AG08395 (cell line): ENCODE data around the gene PIK3CD.

Experiments used
- DNase-seq: peaks from one replicate; pipeline ENCODE4 v3.0.0; 2012; ENCODE audit warnings: mixed read lengths, low spot score

Gene PIK3CD

DNA sequence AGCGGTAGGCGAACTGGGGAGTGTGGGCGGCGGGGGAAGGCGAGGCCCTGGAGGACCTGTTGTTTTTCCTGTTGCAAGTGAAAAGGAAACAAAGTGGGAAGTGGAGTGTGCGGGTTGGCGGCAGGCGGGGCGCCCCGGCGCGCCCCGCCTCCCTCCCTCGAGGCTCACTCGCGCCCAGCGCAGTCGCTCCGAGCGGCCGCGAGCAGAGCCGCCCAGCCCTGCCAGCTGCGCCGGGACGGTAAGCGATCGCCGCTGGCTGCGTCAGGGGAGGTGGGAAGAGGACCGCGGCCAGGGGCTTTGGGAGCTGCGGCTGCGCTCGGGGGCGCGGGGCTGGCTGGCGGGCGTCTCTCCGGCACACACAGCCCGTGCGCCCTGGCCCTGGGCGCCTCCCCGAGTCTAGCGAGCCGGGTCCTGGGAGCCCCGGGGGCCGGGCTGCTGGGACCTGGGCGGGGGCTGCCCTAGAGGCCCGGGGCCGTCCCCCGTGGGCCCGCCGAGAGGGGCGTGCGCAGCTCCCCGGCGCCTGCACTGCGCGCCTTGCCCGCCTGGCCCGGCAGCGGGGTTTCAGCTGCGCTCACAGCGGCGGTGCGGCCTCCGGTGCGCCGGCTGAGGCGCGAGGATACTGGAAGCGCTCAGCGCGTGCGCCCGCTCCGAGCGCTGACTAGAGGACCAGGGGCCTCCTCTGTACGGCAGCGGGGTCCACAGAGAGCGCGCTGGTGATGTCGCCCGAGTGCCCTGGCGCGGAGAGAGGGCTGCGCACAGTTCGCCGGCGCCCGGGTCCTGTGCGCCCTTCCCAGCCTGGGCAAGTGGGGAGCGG is at the start of gene PIK3CD:
Gene PIK3CD, plus strand, starts transcription at position 167 of the 814 bp plus-strand sequence. CDS start 58,725 bp downstream, outside the sequence.
- DNase-seq: peak; percentile 41

DNA sequence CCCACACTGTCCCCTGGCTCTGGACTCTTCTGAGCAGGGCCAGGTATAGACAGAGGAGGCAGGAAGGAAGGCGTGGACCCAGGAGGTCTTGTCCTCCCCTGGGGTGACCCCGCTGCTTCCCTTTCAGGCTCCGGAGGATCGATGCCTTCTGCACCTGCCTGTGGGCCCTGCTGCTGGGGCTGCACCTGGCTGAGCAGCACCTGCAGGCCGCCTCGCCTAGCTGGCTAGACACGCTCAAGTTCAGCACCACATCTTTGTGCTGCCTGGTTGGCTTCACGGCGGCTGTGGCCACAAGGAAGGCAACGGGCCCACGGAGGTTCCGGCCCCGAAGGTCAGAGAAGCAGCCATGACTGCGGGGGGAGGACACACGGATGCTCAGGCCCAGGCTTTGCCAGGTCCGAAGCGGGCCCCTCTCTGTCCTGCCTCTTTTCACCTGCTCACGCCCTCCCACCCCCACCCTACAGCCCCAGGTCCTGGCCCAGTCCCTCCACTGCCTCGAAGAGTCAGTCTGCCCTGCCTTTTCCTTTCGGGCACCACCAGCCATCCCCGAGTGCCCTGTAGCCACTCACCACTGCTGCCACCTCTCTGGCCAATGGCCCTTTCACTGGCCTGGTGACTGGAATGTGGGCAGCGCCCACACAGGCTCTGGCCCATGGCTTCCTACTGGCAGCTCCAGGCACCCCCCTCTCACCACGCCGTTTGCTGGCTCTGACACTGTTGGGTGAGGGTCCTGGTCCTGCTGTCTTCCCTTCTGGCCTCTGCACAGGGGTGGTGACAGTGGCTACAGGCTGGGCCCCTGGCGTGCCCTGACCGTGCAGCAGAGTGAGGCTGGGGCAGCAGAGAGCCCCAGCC is 49.4 kb upstream of the PIK3CD start:
- no peak for DNase-seq

DNA sequence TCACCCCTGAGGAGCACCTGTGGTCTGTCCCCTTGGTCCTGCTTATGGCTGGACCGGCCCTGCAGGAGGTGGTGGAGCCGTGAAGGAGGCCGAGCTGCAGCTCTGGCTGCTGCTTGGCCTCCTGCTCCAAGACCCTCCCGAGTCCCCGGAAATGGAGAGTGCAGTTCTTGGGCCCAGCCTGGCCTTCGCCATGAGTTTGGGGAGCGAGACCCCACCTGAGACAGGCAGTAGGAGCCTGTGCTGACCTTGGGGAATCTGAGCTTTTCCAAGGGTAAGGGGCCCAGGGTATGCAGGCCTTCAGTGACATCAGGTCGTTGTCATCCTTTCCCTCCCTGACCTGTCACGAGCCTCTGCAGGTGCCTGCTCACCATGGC is 48.8 kb upstream of the PIK3CD start:
- DNase-seq: no peak

DNA sequence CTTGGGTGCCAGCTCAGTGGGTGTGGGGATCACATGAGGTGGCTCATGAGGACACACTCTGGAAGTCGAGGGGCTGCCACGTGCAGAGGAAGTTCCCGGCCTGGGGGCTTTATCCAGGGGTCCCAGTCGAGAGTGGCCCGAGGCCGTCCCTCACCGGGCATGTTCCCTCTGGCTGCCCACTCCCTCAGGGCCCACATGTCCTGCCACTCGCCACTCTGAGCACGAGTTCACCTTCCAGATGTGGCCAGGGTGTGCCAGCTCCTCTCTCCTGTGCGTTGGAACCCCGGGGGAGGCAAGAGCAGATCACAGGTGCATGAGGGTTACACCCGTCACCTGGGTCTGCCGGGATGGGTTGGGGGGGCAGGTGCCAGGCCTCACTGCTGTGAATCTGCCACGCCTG is 48.2 kb upstream of the PIK3CD start:
- DNase-seq: no peak

DNA sequence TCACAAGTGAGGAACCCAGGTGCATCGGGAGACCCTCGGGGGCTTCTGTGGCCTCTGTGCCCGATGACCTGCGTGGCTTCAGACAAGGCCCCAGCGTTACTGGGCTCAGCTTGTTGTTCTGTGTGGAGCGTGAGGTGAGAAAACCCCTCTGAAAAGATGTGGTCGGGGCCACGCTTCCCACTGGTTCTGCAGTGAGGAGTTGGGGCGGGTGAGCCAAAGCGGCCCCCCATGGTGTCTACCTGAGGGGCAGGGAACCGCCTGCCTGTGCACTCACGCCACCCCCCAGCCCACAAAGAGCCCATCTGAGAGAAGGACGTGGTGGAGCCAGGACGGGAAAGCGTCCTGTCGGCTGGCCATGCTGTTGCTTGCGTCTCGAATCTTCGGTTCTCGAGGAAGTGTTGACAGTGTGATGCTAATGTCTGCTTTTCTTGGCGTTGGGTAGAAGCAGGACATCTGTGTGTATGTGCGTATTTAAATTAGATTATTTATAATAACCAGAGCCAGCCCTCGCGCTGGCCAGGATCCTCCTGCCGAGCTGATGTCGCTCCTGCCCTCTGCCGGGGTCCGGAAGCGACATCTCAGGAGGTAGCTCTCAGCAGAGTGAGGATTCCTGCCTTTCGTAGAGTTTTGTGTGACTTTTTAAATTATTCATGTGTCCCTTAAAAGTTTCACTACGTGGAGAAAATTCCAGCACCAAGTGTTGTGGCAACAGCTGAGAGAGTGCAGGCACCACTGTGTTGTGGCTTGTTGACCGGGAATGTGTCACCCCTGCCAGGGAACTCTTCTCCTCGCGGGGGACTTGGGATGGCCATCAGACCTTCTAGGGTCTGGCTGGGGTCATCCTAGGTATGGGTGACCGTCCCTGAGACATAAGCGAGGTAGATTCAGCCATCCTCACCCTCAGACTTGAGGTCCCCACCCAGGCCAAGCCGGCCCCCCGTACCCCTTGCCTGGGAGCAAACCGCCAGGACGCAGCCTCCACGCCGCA is 47.5 kb upstream of the PIK3CD start:
- no peak for DNase-seq

DNA sequence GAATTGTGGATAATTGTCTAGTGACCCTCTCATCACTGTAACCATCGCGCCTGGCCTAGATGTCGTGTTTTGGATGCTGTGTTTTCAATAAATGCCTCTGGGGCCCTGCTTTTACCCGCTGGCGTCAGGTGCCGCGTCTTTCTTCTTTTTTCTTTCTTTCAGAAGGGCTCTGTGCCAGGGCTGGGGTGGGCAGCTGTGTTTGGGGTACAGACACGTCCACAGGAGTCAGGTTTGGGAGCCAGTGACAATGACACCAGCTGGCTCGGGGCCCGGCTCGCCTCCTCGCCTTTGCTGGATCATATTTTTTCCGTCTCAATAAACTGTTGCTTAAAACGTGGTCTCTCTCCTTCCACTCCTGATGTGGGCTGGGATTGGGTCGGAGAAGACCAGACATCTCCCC is 46.7 kb upstream of the PIK3CD start:
- DNase-seq: no peak

DNA sequence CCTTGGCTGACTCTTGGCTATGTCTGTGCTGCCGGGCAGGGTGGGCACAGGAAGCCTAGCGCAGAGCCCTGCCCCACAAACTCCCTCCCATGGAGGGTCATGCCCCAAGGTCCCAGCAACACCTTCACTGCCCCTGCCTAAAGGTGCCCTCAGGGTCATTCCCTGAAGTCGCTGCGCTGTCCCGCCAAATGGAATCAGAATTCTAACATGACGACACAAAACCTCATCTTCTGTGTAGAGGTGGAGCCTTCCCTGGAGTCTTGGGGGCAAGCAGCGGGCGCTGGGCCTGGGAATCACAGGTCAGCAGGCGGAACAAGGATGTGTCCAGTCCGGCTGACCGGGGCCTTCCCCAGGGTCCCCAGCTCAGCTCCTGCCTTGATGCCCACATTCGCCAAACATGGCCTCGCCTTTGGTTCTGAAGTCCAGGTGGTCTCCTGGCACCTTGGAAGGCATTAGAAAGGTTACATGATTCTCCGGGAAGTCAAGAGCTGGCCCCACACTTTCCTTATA is 45.5 kb upstream of the PIK3CD start:
- DNase-seq: no peak

DNA sequence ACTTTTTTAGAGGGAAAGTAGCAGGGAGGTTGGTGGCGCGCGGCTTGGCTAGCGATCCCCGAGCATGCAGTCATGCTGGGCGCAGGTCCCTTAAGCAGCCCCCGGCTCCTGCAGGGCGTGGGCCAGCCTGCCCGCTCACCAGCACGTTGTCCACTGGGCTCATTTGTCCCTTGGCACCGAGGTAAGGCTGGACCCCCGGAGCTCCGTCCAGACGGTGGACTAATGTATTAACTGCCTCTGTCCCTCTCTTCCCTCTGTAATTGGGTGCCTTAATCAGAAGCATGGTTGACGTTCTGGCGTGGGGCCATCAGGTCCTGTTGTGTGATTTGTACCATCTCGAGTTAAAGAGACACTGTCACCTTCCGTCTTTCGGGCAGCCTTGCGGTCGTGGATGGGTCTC is 45.1 kb upstream of the PIK3CD start:
- DNase-seq: no peak

DNA sequence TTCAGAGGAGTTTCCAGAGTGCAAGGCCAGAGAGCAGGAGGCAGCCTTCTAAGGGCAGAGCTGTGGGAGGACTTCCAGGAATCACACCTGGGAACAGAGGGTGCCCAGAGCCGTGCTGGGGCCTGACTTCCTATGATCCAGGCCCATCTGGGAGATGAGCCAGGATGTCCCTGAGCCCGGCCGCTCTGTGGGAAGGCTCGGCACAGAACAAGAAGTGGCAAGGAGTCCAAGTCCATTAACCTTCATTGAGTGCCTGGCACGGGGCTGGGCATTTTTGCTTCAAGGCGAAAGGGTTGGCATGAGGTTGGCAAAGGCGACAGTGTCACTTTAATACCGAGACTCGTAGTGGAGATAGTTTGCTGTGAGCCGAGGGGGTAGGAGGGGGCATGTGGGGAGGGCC is 44.6 kb upstream of the PIK3CD start:
- no peak for DNase-seq

DNA sequence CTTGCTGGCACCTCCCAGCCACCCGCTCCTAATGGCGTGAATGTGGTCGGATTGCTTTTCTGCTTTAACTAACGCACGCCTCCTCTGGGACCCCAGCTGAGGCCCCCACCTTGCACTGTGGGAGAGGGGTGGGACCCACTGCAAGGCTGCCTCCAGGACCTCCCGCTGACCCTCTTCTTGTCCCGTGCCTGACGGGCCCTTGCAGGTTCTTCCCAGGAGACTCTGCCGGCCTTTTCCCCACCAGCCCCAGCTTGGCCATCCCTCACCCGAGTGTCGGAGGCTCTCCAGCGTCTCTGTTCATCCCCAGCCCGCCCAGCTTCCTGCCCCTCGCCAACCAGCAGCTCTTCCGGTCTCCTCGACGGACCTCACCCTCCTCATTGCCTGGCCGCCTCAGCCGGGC is 44.2 kb upstream of the PIK3CD start:
- no peak for DNase-seq

DNA sequence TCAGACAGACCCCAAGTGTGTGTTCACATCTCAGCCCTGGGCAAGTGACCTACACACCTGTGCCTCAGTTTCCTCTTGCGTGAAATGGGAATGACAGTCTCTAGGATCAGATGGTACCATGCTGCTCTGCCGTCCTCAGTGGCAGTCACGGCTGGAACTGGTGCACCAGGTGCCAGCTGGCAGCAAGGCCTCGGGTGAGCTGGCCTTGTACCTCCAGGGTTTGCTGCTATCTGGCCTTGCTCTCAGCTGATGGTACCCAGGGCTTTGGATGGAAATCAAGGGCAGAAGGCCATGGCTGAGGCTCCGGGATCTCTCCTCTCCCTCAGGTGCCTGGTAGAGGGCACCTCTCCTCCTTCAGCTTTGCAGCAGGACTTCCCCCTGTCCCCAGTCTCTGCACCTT is 41.5 kb upstream of the PIK3CD start:
- DNase-seq: no peak

DNA sequence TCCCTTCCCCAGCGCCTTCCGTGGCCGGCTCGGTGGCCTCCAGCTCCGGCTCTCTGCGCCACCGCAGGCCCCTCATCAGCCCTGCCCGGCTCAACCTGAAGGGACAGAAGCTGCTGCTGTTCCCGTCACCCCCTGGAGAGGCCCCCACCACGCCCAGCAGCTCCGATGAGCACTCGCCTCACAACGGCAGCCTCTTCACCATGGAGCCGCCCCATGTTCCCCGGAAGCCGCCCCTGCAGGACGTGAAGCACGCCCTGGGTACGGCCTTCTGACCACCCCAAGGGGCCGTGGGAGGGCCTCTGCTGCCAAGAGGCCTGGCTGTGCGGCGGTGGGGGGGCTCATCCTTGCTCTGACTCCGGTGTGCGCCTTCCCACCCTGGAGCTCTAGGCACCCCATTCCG is 41.0 kb upstream of the PIK3CD start:
- no peak for DNase-seq

DNA sequence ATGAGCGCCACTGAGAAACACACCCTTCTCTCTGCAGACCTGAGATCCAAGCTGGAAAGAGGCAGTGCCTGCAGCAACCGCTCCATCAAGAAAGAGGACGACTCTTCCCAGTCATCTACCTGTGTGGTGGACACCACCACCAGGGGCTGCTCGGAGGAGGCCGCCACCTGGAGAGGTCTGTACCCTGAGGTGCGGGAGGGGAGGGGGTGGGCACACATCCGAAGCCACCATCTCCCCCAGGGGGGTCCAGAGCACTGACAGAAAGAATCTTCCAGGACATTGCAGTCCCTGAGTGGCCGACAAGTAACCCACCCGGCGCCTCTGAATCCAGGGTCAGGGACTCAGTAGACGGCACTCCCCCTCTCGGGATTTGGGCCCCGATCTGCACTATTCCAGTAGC is 39.8 kb upstream of the PIK3CD start:
- no peak for DNase-seq

DNA sequence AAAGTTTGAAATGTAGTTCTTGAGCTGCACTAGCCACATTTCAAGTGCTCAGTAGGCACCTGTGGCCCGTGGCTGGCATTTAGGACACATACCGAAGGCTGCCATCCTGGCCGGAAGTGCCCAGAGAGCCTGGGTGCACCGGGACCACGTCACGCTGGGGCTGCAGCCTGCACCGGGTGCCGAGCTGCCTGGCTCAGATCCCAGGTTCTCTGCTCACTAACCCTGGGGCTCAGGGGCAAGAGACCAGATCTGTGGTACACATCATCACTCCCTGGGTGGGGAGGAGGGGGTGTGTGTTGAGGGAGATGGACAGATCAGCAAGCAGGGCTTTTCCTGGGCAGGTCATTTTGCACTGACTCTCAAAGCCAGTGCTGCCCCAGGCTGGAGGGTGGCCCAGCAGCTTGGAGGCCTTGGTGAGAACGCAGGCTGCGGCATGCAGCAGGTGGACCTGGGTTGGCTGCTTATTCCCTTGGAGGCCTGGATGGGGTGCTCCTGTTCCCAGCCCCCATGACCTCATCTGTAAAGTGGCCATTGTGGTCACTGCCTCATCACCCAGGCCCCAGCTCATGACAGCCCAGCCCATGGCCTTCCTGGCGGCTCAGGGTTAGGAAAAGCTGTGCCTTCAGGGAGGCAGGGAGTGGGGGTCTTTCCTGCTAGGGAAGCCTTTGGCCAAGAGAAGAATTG is 39.2 kb upstream of the PIK3CD start:
- no peak for DNase-seq

DNA sequence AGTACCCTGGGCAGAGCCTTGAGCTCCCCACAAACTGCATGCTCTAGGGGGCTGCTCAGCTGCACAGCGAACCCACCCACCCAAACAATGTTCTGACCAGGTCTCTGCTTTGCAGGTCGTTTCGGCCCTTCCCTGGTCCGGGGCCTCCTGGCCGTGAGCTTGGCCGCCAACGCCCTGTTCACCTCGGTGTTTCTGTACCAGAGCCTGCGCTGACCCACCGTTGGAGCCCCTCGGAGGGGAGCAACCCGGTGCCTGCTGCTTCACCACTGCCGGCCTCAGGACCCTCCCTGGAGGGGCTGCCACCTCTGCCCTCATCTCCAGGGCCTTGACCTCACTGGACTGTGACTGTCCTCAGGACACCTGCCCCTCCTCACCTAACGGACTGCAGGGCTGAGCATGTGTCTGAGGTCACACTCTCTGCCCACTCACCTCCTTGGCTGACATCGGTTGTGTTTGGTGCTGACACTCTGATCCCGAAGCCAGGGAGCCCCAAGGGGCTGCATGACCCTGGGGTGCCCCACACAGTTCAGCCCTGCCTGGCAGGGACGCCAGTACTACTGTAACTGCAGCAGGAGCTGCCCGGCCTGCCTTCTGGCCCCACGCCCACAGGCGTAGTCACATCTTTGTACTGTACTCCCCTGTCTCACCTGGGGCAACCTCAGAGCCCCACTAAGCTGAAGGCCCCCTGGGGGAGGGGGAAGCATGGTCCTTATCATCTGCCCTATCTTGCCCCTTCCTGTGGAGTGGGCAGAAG is 38.5 kb upstream of the PIK3CD start:
- DNase-seq: no peak

DNA sequence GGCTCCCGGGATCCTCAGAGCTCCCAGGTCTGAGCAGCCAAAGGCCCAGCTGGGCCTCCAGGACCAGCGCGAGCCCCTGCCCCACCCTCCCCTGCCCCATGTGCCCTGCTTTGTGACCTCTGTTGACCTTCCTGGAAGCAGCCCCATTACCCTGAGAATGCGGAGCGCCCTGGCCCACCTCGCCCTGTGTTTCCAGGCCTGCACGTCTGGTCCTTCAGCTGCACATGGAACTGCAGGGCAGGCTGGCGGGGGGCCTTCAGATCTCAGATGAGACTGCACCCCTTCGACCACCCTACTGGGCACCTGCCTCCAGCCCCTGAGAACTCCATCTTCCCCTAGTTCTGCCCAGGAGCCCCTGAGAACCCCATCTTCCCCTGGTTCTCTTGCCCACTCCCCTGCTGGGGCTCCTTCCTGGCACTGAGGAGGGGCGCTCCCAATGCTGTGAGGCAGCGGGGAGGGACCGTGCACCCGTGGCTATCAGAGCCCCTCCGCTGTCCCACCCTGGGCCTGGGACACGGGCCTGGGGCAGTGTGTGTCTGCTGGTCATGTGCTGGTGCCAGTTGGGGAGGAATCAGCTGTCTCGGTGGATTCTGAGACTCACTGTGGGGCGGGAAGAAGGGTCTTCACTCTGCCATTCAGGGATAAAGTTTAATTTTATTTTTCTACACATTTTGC is 37.8 kb upstream of the PIK3CD start:
- DNase-seq: no peak

DNA sequence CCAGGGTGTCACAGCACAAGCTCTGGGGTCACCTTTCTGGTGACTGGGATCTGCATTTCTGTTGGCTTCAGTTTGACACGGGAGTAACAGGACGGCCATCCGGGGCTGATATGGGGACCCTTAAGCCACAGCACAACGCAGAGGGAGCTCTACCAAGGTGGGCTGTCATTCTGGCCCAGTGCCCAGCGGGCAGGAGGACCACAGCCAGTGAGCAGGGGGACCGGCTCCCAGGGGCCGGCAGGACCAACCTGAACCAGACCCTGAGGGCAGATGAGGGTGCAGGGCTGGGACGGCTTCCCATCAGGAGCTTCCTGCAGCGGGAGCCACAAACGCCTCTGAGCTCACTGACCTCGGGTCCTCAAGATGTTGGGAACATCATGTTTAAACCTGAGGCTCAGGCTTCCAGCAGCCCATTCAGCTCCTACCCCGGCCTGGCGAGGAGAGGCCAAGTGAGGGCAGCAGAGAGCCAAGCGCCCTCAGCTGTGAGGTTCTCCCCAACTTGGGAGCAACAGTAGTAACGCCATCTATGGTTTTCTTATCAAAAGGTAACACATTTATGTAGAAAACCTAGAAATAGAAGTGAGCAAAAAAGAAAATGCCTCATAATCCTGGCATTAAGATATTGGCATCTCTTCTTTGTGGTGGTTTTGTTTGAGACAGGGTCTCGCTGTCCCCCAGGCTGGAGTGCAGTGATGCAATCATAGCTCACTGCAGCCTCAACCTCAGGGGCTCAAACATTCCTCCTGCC is 36.0 kb upstream of the PIK3CD start:
- DNase-seq: peak; percentile 74

DNA sequence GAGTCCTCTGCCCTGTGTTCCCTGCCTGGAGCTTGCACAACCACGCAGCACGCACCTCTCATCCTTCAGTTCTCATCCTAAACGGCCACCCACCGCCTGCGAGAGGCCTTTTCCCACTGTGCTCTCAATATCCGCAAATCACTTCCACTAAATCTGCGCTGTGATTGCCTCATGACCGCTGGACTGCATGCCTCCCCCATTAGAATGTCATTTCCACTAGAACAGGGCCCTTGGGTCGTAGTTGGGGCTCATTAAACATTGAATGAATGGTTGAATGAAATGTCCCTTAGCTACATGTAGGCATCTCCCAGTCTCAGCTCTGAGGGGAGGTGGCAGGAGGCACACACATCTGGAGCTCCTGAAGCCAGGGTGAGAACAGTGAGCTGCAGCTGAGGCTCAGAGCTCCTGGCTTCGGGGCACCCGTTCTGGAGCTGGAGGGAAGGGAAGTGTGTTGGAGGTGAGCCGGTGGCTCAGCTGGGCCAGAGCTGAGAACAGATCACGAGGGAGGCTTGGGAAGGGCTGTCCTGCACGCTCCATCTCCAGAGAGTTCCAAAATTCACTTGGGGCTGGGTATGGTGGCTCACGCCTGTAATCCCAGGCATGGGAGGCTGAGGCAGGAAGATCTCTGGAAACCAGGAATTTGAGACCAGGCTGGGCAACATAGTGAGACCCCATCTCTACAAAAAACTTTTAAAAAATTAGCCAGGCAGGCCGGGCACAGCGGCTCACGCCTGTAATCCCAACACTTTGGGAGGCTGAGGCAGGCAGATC is 32.4 kb upstream of the PIK3CD start:
- no peak for DNase-seq
